Keratinocyte (primary cell): Measurements from ENCODE around the gene SLC5A3. TPM values are rescaled to one million over a fixed set of nuclear protein-coding genes. Genes with fewer than 3 reads are reported as not detected.

Source experiments
- DNase-seq: peaks from one replicate; pipeline ENCODE4 v3.0.0-alpha.2; 2011; ENCODE audit warnings: low read depth, missing footprints, low spot score
- FAIRE-seq: peaks from 2 replicates; lab custom pipeline; 2011; peaks lifted over from hg19 to GRCh38; lab: Jason Lieb, UNC
- H2AFZ ChIP-seq: 2 replicates; pipeline ENCODE4 v1.6.0; 2012; ENCODE audit warnings: low read length, control low read depth, inconsistent platforms; ENCODE audit not compliant: control insufficient read depth
- H3K27ac ChIP-seq: 2 replicates; pipeline ENCODE4 v1.5.1; 2011; ENCODE audit warnings: low read length; ENCODE audit not compliant: control insufficient read depth, insufficient read depth
- H3K27me3 ChIP-seq: 3 replicates; pipeline ENCODE4 v1.6.0; 2011; ENCODE audit warnings: low read length; ENCODE audit not compliant: control insufficient read depth, insufficient read depth; ENCODE audit errors: extremely low read depth
- H3K36me3 ChIP-seq, 2 experiments: 2 replicates in 1 of 2; 3 replicates in 1 of 2; pipeline ENCODE4 v1.5.1; 2011; ENCODE audit warnings: low read length in 2 of 2, mild to moderate bottlenecking in 1 of 2; ENCODE audit not compliant: control insufficient read depth in 2 of 2, insufficient read depth in 2 of 2; ENCODE audit errors: extremely low read depth in 1 of 2
- H3K4me1 ChIP-seq: 3 replicates; pipeline ENCODE4 v1.5.1; 2011; ENCODE audit warnings: low read length; ENCODE audit not compliant: control insufficient read depth, insufficient read depth; ENCODE audit errors: extremely low read depth
- H3K4me2 ChIP-seq: 3 replicates; pipeline ENCODE4 v1.6.0; 2011; ENCODE audit warnings: low read depth, low read length; ENCODE audit not compliant: control insufficient read depth, insufficient read depth; ENCODE audit errors: extremely low read depth
- H3K4me3 ChIP-seq, 3 experiments: fragments of 200-600 bp in 1 of 3; sonication (generic) in 1 of 3; 2 replicates in 2 of 3; 3 replicates in 1 of 3; pipeline ENCODE4 v1.5.1; 2011 to 2016; ENCODE audit warnings: low read length in 3 of 3, mild to moderate bottlenecking in 3 of 3, control low read depth in 2 of 3, inconsistent platforms in 1 of 3, low read depth in 1 of 3, mixed read lengths in 1 of 3, mixed run types in 1 of 3, moderate library complexity in 1 of 3; ENCODE audit not compliant: control insufficient read depth in 2 of 3, insufficient read depth in 2 of 3; ENCODE audit errors: extremely low read depth in 1 of 3
- H3K79me2 ChIP-seq: 2 replicates; pipeline ENCODE4 v1.6.0; 2012; ENCODE audit warnings: low read length; ENCODE audit not compliant: control insufficient read depth, insufficient read depth
- H3K9ac ChIP-seq: 3 replicates; pipeline ENCODE4 v1.6.0; 2011; ENCODE audit warnings: low read length; ENCODE audit not compliant: control insufficient read depth, insufficient read depth; ENCODE audit errors: extremely low read depth
- H3K9me1 ChIP-seq: 3 replicates; pipeline ENCODE4 v1.6.0; 2011; ENCODE audit warnings: low read length; ENCODE audit not compliant: control insufficient read depth, insufficient read depth; ENCODE audit errors: extremely low read depth
- H3K9me3 ChIP-seq: 2 replicates; pipeline ENCODE4 v1.5.1; 2012; ENCODE audit warnings: low read depth, low read length; ENCODE audit not compliant: control insufficient read depth
- H4K20me1 ChIP-seq: 3 replicates; pipeline ENCODE4 v1.6.0; 2011; ENCODE audit warnings: low read length; ENCODE audit not compliant: control insufficient read depth, insufficient read depth; ENCODE audit errors: extremely low read depth
- EZH2 ChIP-seq: IDR thresholded peaks from one replicate; pipeline ENCODE4 v1.6.1; 2012; ENCODE audit warnings: inconsistent platforms, mild to moderate bottlenecking, low read length, moderate library complexity
- dilution Hi-C: fragments of 300-500 bp; cut with MboI; formaldehyde crosslinking; loops from one replicate; pipeline ENCODE4 v1.7.0; 2020; ENCODE audit warnings: low sequenced_read_pairs; ENCODE audit not compliant: extremely low pct_ligation_motif_present
- polyA plus RNA-seq, 5 experiments: library from polyadenylated mRNA; depleted of rRNA in 3 of 5; stranded (reverse) in 3 of 5; stranded (forward) in 1 of 5; unstranded in 1 of 5; fragments of >200 nt; gene quantifications; 1 replicate in 1 of 5; 2 replicates in 3 of 5; 3 replicates in 1 of 5; pipeline versions ENCODE4 v1.2.1 to v1.2.3, GENCODE V29; 2011 to 2012; ENCODE audit warnings: missing spikeins in 2 of 5, low read depth in 1 of 5, low replicate concordance in 1 of 5
- TF ChIP-seq, protein P1 (sequence below), 3 experiments: IDR thresholded peaks in 1 of 3; conservative IDR thresholded peaks in 1 of 3; optimal IDR thresholded peaks in 1 of 3; 2 replicates in 2 of 3; 3 replicates in 1 of 3; pipeline versions ENCODE3 to v1.5.1; 2011; ENCODE audit warnings: low read length in 3 of 3, mild to moderate bottlenecking in 3 of 3, moderate library complexity in 2 of 3, control low read depth in 1 of 3, inconsistent platforms in 1 of 3; ENCODE audit not compliant: insufficient read depth in 2 of 3; ENCODE audit errors: extremely low read depth in 1 of 3

SLC5A3 gene
- polyA plus RNA-seq, 1 donor (not counting 4 experiments of a cell fraction or from before 2014, with no cell fraction given) = 5.9 TPM

DNA sequence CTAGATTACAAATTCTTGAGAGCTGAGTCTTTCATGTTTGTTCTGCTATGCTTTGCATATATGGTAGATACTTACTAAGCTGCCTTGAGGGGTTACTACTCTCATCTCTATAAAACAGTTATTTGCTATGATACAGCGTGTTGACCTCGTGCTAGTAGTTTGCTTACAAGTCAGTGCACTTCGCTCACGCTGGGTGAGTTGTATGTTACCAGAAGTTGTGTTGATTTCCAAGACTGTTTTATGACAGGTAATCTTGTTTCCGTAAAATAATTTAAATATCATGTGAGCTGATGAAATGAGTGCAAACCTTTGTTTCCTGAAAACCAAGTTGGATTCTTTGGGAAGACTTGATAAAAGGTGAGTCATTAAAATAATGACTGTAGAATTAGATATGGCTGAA lies 7.3 kb downstream of the SLC5A3 start:
- Histone ChIP-seq H3K4me2 (no peak overlapping the region), H3K9ac (no peak overlapping the region), H4K20me1 (no peaks in the 10 kb centered on the region), H2AFZ (no peak overlapping the region), H3K9me3 (no peaks in the 10 kb centered on the region), H3K79me2 (peaks cover 60% of the 10 kb centered on the region), H3K36me3 (peaks cover 6 to 8% of the 10 kb centered on the region in 2 experiments), H3K4me3 (no peak overlapping the region), H3K9me1 (no peaks in the 10 kb centered on the region), H3K27ac (no peak overlapping the region), H3K27me3 (no peaks in the 10 kb centered on the region), H3K4me1 (peaks cover 14% of the 10 kb centered on the region)
- DNase-seq = no peak
- dilution Hi-C loops = no loop called here
- TF ChIP-seq, protein P1, sequence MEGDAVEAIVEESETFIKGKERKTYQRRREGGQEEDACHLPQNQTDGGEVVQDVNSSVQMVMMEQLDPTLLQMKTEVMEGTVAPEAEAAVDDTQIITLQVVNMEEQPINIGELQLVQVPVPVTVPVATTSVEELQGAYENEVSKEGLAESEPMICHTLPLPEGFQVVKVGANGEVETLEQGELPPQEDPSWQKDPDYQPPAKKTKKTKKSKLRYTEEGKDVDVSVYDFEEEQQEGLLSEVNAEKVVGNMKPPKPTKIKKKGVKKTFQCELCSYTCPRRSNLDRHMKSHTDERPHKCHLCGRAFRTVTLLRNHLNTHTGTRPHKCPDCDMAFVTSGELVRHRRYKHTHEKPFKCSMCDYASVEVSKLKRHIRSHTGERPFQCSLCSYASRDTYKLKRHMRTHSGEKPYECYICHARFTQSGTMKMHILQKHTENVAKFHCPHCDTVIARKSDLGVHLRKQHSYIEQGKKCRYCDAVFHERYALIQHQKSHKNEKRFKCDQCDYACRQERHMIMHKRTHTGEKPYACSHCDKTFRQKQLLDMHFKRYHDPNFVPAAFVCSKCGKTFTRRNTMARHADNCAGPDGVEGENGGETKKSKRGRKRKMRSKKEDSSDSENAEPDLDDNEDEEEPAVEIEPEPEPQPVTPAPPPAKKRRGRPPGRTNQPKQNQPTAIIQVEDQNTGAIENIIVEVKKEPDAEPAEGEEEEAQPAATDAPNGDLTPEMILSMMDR (optimal IDR thresholded peaks at IDR 0.05 in 1 of 3, IDR thresholded peaks at IDR 0.05 in 1 of 3, conservative IDR thresholded peaks at IDR 0.05 in 1 of 3; ENCODE audit: extremely low read depth in 1 of 3, insufficient read depth in 2 of 3, low read length in 3 of 3) = no peak
- TF ChIP-seq EZH2 = no peak
- FAIRE-seq = no peak

DNA sequence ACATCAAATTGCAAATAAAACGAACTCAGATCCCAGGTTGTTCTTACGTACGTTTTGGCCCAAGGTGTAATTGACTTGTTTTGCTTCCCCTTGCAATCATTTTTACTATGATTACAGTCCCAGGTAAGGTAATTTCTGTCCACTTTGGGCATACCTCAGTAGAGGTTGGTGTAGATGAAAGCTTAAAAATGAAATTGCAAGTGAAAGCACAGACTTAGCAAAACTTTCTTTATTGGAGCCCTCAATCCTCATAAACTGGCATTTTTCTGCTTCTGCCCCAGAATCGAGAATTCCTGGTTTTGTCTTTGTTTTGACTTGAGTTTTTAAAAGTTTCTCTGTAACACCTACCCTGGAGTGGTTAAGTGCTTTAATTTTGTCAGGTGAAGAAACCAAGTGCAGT lies 9.4 kb downstream of the SLC5A3 start:
- FAIRE-seq = no peak
- peaks cover 69% of the 10 kb centered on the region for H3K79me2 ChIP-seq
- H3K9me3 ChIP-seq = no peaks in the 10 kb centered on the region
- H3K36me3 ChIP-seq = peaks cover 3 to 7% of the 10 kb centered on the region in 2 experiments
- peaks cover 3% of the 10 kb centered on the region for H4K20me1 ChIP-seq
- no peak overlapping the region for H3K4me3 ChIP-seq
- H3K4me2 ChIP-seq = no peak overlapping the region
- DNase-seq = no peak
- H3K27me3 ChIP-seq = no peaks in the 10 kb centered on the region
- H2AFZ ChIP-seq = no peak overlapping the region
- no peak for TF ChIP-seq EZH2
- TF ChIP-seq, protein P1 (optimal IDR thresholded peaks at IDR 0.05 in 1 of 3, IDR thresholded peaks at IDR 0.05 in 1 of 3, conservative IDR thresholded peaks at IDR 0.05 in 1 of 3; ENCODE audit: extremely low read depth in 1 of 3, insufficient read depth in 2 of 3, low read length in 3 of 3) = no peak
- H3K9ac ChIP-seq = no peak overlapping the region
- H3K27ac ChIP-seq = no peak overlapping the region
- H3K4me1 ChIP-seq = peaks cover 9% of the 10 kb centered on the region
- H3K9me1 ChIP-seq = no peaks in the 10 kb centered on the region
- dilution Hi-C loops = no loop called here
